Measurements from ENCODE around the gene NEUROG3.

Gene NEUROG3

GRCh38 chr10:69576334-69577011 is 3.3 kb upstream of the NEUROG3 start:
- Histone ChIP-seq H3K4me1 (ENCODE audit: low read length) (0 out of 2 replicates have a peak, but pooled peaks cover 3% of the 10 kb centered on the region), H3K4me2 (ENCODE audit: low read depth, low read length) (no peak overlapping the region), H3K36me3 (replicated peaks; ENCODE audit: insufficient read depth, low read length) (no peaks in the 10 kb centered on the region), H4K20me1 (ENCODE audit: insufficient read depth, low read length) (no peaks in the 10 kb centered on the region), H3K4me3 (ENCODE audit: low read length) (no peak overlapping the region), H3F3A (ENCODE audit: insufficient read depth, low read length) (no peaks in the 10 kb centered on the region), H3K9me2 (replicated peaks; ENCODE audit: insufficient read depth, low read length) (no peaks in the 10 kb centered on the region), H3K27me3 (replicated peaks; ENCODE audit: insufficient read depth, low read length) (peaks cover 85% of the 10 kb centered on the region), H3K9ac (ENCODE audit: low read length) (no peak overlapping the region), H2AFZ (ENCODE audit: low read length) (no peak overlapping the region), H3K27ac (ENCODE audit: low read length) (no peak overlapping the region), H3K79me2 (ENCODE audit: low read length) (no peaks in the 10 kb centered on the region), H3K9me3 (replicated peaks; ENCODE audit: insufficient read depth, low read length) (no peaks in the 10 kb centered on the region)
- no peak for DNase-seq
- TF ChIP-seq EZH2phosphoT487 (IDR thresholded peaks at IDR 0.05; ENCODE audit: low read length) = no peak
- TF ChIP-seq, protein P1, sequence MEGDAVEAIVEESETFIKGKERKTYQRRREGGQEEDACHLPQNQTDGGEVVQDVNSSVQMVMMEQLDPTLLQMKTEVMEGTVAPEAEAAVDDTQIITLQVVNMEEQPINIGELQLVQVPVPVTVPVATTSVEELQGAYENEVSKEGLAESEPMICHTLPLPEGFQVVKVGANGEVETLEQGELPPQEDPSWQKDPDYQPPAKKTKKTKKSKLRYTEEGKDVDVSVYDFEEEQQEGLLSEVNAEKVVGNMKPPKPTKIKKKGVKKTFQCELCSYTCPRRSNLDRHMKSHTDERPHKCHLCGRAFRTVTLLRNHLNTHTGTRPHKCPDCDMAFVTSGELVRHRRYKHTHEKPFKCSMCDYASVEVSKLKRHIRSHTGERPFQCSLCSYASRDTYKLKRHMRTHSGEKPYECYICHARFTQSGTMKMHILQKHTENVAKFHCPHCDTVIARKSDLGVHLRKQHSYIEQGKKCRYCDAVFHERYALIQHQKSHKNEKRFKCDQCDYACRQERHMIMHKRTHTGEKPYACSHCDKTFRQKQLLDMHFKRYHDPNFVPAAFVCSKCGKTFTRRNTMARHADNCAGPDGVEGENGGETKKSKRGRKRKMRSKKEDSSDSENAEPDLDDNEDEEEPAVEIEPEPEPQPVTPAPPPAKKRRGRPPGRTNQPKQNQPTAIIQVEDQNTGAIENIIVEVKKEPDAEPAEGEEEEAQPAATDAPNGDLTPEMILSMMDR (IDR thresholded peaks at IDR 0.05; ENCODE audit: low read length) = no peak
- TF ChIP-seq EZH2 (optimal IDR thresholded peaks at IDR 0.05; ENCODE audit: low read depth, low read length) = no peak

DNA sequence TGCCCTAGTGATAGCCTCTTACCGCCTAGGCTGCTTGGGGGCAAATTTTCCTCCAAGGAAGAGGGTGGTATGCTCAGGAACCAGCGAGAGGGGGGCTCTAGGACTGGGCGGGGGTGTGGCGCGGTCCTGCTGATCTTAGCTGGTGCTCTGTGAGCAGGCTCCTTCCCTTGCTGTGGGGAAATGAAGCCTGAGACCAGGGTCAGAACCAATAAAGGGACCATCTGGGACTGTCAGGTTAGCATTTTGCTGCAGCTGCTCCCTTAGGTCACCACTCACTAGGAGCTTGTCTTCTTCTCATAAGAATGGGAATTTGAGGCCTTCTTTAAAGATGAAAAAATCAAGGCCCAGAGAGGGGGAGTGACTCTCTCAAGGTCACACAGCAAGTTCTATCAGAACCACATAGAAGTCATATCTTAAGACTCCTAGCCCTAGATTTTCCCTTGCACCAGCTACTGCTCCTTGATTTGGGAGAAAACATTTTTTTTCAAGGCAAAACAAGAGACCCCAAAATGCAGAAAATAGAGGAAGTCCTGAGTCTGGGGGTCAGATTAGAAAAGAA is 2.0 kb upstream of the NEUROG3 start:
- no peaks in the 10 kb centered on the region for H3K36me3 ChIP-seq (replicated peaks; ENCODE audit: insufficient read depth, low read length)
- H2AFZ ChIP-seq (ENCODE audit: low read length) = no peak overlapping the region
- H3K4me3 ChIP-seq (ENCODE audit: low read length) = no peak overlapping the region
- no peaks in the 10 kb centered on the region for H3K79me2 ChIP-seq (ENCODE audit: low read length)
- H3K9me2 ChIP-seq (replicated peaks; ENCODE audit: insufficient read depth, low read length) = no peaks in the 10 kb centered on the region
- DNase-seq = no peak
- H3K9me3 ChIP-seq (replicated peaks; ENCODE audit: insufficient read depth, low read length) = no peaks in the 10 kb centered on the region
- no peaks in the 10 kb centered on the region for H3F3A ChIP-seq (ENCODE audit: insufficient read depth, low read length)
- H3K27ac ChIP-seq (ENCODE audit: low read length) = no peak overlapping the region
- H4K20me1 ChIP-seq (ENCODE audit: insufficient read depth, low read length) = no peaks in the 10 kb centered on the region
- no peak overlapping the region for H3K9ac ChIP-seq (ENCODE audit: low read length)
- H3K27me3 ChIP-seq (replicated peaks; ENCODE audit: insufficient read depth, low read length) = peaks cover 91% of the 10 kb centered on the region
- 0 out of 2 replicates have a peak, but pooled peaks cover 3% of the 10 kb centered on the region for H3K4me1 ChIP-seq (ENCODE audit: low read length)
- TF ChIP-seq, protein P1 (IDR thresholded peaks at IDR 0.05; ENCODE audit: low read length) = no peak
- no peak for TF ChIP-seq EZH2phosphoT487 (IDR thresholded peaks at IDR 0.05; ENCODE audit: low read length)
- no peak for TF ChIP-seq EZH2 (optimal IDR thresholded peaks at IDR 0.05; ENCODE audit: low read depth, low read length)
- no peak overlapping the region for H3K4me2 ChIP-seq (ENCODE audit: low read depth, low read length)

GRCh38 chr10:69574571-69574978 is 1.4 kb upstream of the NEUROG3 start:
- no peaks in the 10 kb centered on the region for H3F3A ChIP-seq (ENCODE audit: insufficient read depth, low read length)
- no peak for DNase-seq
- no peak for TF ChIP-seq EZH2 (optimal IDR thresholded peaks at IDR 0.05; ENCODE audit: low read depth, low read length)
- TF ChIP-seq EZH2phosphoT487 (IDR thresholded peaks at IDR 0.05; ENCODE audit: low read length) = no peak
- TF ChIP-seq, protein P1 (IDR thresholded peaks at IDR 0.05; ENCODE audit: low read length) = no peak
- H3K9ac ChIP-seq (ENCODE audit: low read length) = no peak overlapping the region
- H3K27ac ChIP-seq (ENCODE audit: low read length) = no peak overlapping the region
- H2AFZ ChIP-seq (ENCODE audit: low read length) = no peak overlapping the region
- H3K9me3 ChIP-seq (replicated peaks; ENCODE audit: insufficient read depth, low read length) = no peaks in the 10 kb centered on the region
- H4K20me1 ChIP-seq (ENCODE audit: insufficient read depth, low read length) = no peaks in the 10 kb centered on the region
- H3K4me1 ChIP-seq (ENCODE audit: low read length) = 0 out of 2 replicates have a peak, but pooled peaks cover 3% of the 10 kb centered on the region
- H3K79me2 ChIP-seq (ENCODE audit: low read length) = no peaks in the 10 kb centered on the region
- peaks cover 91% of the 10 kb centered on the region for H3K27me3 ChIP-seq (replicated peaks; ENCODE audit: insufficient read depth, low read length)
- H3K9me2 ChIP-seq (replicated peaks; ENCODE audit: insufficient read depth, low read length) = no peaks in the 10 kb centered on the region
- H3K4me3 ChIP-seq (ENCODE audit: low read length) = no peak overlapping the region
- no peaks in the 10 kb centered on the region for H3K36me3 ChIP-seq (replicated peaks; ENCODE audit: insufficient read depth, low read length)
- no peak overlapping the region for H3K4me2 ChIP-seq (ENCODE audit: low read depth, low read length)
